Heart left ventricle (tissue), 13 donors: ENCODE measurements around the gene LCN2.
"Not testable (repeated sequence)": the region's sequence is repeated elsewhere in the genome, so short reads cannot be mapped to it uniquely, and the experiment has no call there.

Experiments
- CTCF ChIP-seq, 12 donors: fragments of 200-600 bp; sonication (generic) in 4 of 12; IDR thresholded peaks; one replicate each; pipeline versions ENCODE4 v1.5.0 to v1.8.0; 2018 to 2022; ENCODE audit warnings: antibody characterized with exemption in 12 of 12, mild to moderate bottlenecking in 5 of 12
- POLR2A ChIP-seq, 2 donors: fragments of 450-650 bp; IDR thresholded peaks; one replicate each; pipeline ENCODE4 v1.6.1; 2017; ENCODE audit warnings: antibody characterized with exemption in 2 of 2, mild to moderate bottlenecking in 2 of 2, moderate library complexity in 2 of 2
- donor health status: ischemic (EF 13 %, LVEDD 7.1; RV severe dilation, severe dysfunction).
- donor health status: DM: no; HTN: yes; CAD: no.
- donor health status: DM: no; HTN: no; CAD: no.
- donor health status: ischemic (EF 25% LVEDD 6.9; RV normal size, moderate dysfunction).
- donor health status: ischemic (EF 25% LVEDD 5.7; RV mildly dilated, moderate dysfunction).
- donor health status: ischemic (EF 35%, LVEDD 5.7; RV mildly dilated, moderate dysfunction).
- donor health status: nonischemic (EF 11% LVEDD 7.7; RV severe dilation, severe dysfunction).
- donor health status: DM: yes; HTN: yes; CAD: no.
- donor health status: PGD.
- donor health status: ischemic (EF 29% LVEDD 5.4; RV normal size, mild dysfunction).
- donor health status: nonischemic (EF 23%, LVEDD 6.1; RV moderate dilation, normal function).

GRCh38 chr9:128181480-128181879 is 32.2 kb downstream of the LCN2 start:
- not testable (repeated sequence) for TF ChIP-seq POLR2A (IDR thresholded peaks at IDR 0.05)
- peak; percentile 25 to 59 (median 42) for TF ChIP-seq CTCF (IDR thresholded peaks at IDR 0.05)
